IMR-90 (cell line): ENCODE data around the gene IRS2. TPM values are rescaled to one million over a fixed set of nuclear protein-coding genes. Genes with fewer than 3 reads are reported as not detected.

Experiments used
- ATAC-seq: fragments of 200-7000 bp; cut with Tn5 transposase; 2 replicates; pipeline ENCODE4 v1.9.1; 2020; ENCODE audit warnings: low read depth, mild to moderate bottlenecking, moderate library complexity
- BruUV-seq: library from RNA; stranded (reverse); fragments of 400-500 nt; replicated peaks from 2 replicates; lab custom pipeline; 2021; lab: Mats Ljungman, UMichigan
- CTCF ChIA-PET: fragments of 300-600 bp; formaldehyde crosslinking; extraction: SDS; loops from one replicate; lab custom pipeline; 2021; ENCODE audit warnings: antibody characterized with exemption; lab: Yijun Ruan, JAX
- POLR2A ChIA-PET: fragments of 300-600 bp; sonication (Branson Sonifier 250); formaldehyde crosslinking; loops from one replicate; lab custom pipeline; 2022; ENCODE audit warnings: antibody characterized with exemption; ENCODE audit not compliant: unreplicated experiment; lab: Charles Lee
- DNase-seq: peaks from one replicate; pipeline ENCODE4 v3.0.0; 2013
- H2AFZ ChIP-seq: replicated peaks from 2 replicates; pipeline ENCODE3; 2013; ENCODE audit warnings: low read length, mild to moderate bottlenecking; ENCODE audit not compliant: poor library complexity
- H2AK5ac ChIP-seq: 2 replicates; pipeline ENCODE4 v1.6.1; 2013; ENCODE audit warnings: low read depth, low read length, inconsistent platforms
- H2AK9ac ChIP-seq: replicated peaks from 2 replicates; pipeline ENCODE3; 2013; ENCODE audit warnings: mild to moderate bottlenecking, low read depth, low read length, moderate library complexity; ENCODE audit not compliant: poor library complexity
- H2BK120ac ChIP-seq: 2 replicates; pipeline ENCODE4 v1.6.1; 2013; ENCODE audit warnings: low read depth, low read length, inconsistent platforms
- H2BK15ac ChIP-seq: 3 replicates; pipeline ENCODE4 v1.6.1; 2013; ENCODE audit warnings: low read depth, low read length, inconsistent platforms
- H2BK20ac ChIP-seq: 2 replicates; pipeline ENCODE4 v1.6.1; 2013; ENCODE audit warnings: low read depth, mild to moderate bottlenecking, inconsistent platforms, low read length, moderate library complexity
- H2BK5ac ChIP-seq: 2 replicates; pipeline ENCODE4 v1.6.1; 2013; ENCODE audit warnings: mild to moderate bottlenecking, low read depth, low read length, inconsistent platforms; ENCODE audit not compliant: poor library complexity, severe bottlenecking
- H3K14ac ChIP-seq: replicated peaks from 2 replicates; pipeline ENCODE4 v1.6.1; 2013; ENCODE audit warnings: low read depth, low read length, inconsistent platforms
- H3K18ac ChIP-seq: 2 replicates; pipeline ENCODE4 v1.6.1; 2013; ENCODE audit warnings: low read depth, low read length, control low read depth
- H3K23ac ChIP-seq: 2 replicates; pipeline ENCODE4 v1.6.1; 2013; ENCODE audit warnings: low read depth, low read length, inconsistent platforms
- H3K27ac ChIP-seq: 2 replicates; pipeline ENCODE4 v1.5.1; 2013; ENCODE audit warnings: mild to moderate bottlenecking, control low read depth, low read length; ENCODE audit not compliant: insufficient read depth
- H3K27me3 ChIP-seq: 2 replicates; pipeline ENCODE4 v1.6.1; 2013; ENCODE audit warnings: low read length; ENCODE audit not compliant: control insufficient read depth, insufficient read depth
- H3K36me3 ChIP-seq: 2 replicates; pipeline ENCODE4 v1.6.1; 2013; ENCODE audit warnings: low read length, mixed read lengths; ENCODE audit not compliant: control insufficient read depth, insufficient read depth
- H3K4ac ChIP-seq: 2 replicates; pipeline ENCODE4 v1.6.1; 2013; ENCODE audit warnings: low read depth, low read length, inconsistent platforms
- H3K4me1 ChIP-seq: 2 replicates; pipeline ENCODE4 v1.6.1; 2013; ENCODE audit warnings: low read length, mixed read lengths; ENCODE audit not compliant: control insufficient read depth, insufficient read depth
- H3K4me2 ChIP-seq: 2 replicates; pipeline ENCODE4 v1.6.1; 2013; ENCODE audit warnings: low read depth, mild to moderate bottlenecking, control low read depth, low read length, moderate library complexity
- H3K4me3 ChIP-seq: 2 replicates; pipeline ENCODE4 v1.5.1; 2013; ENCODE audit warnings: low read depth, mild to moderate bottlenecking, control low read depth, low read length, moderate library complexity; ENCODE audit not compliant: insufficient read depth
- H3K56ac ChIP-seq: 2 replicates; pipeline ENCODE4 v1.6.1; 2013; ENCODE audit warnings: low read length, inconsistent platforms; ENCODE audit not compliant: insufficient read depth; ENCODE audit errors: extremely low read depth
- H3K79me1 ChIP-seq, 2 experiments: 2 replicates each; pipeline ENCODE4 v1.6.1; 2013; ENCODE audit warnings: low read length in 2 of 2, inconsistent platforms in 1 of 2, low read depth in 1 of 2
- H3K9ac ChIP-seq: 2 replicates; pipeline ENCODE4 v1.6.1; 2013; ENCODE audit warnings: low read depth, low read length, control low read depth
- H3K9me1 ChIP-seq: 2 replicates; pipeline ENCODE4 v1.6.1; 2013; ENCODE audit warnings: low read length, inconsistent platforms; ENCODE audit not compliant: insufficient read depth
- H3K9me3 ChIP-seq: 2 replicates; pipeline ENCODE4 v1.6.1; 2013; ENCODE audit warnings: low read length; ENCODE audit not compliant: control insufficient read depth, insufficient read depth
- H4K20me1 ChIP-seq: 2 replicates; pipeline ENCODE4 v1.6.1; 2013; ENCODE audit warnings: low read length, inconsistent platforms; ENCODE audit not compliant: insufficient read depth
- H4K5ac ChIP-seq: 2 replicates; pipeline ENCODE4 v1.6.1; 2013; ENCODE audit warnings: mild to moderate bottlenecking, low read depth, low read length, control low read depth
- H4K8ac ChIP-seq, 2 experiments: 2 replicates each; pipeline ENCODE4 v1.6.1; 2013; ENCODE audit warnings: low read depth in 2 of 2, low read length in 2 of 2, control low read depth in 1 of 2, inconsistent platforms in 1 of 2
- H4K91ac ChIP-seq: 2 replicates; pipeline ENCODE4 v1.6.1; 2013; ENCODE audit warnings: low read depth, low read length, inconsistent platforms; ENCODE audit not compliant: insufficient read depth
- CEBPB ChIP-seq: IDR thresholded peaks from 2 replicates; pipeline ENCODE4 v1.6.1; 2012; ENCODE audit warnings: low read depth, low read length, improper control_type of control experiment
- POLR2A ChIP-seq: IDR thresholded peaks from 2 replicates; pipeline ENCODE4 v1.6.1; 2012; ENCODE audit warnings: mild to moderate bottlenecking, low read depth, low read length
- WGBS, 2 experiments: methylation state at CpG; one replicate each; pipeline versions ENCODE4 v1.1.5 to v1.1.7; 2013; ENCODE audit warnings: missing lambda C conversion rate in 2 of 2; ENCODE audit not compliant: insufficient read length in 1 of 2; ENCODE audit errors: extremely low coverage in 2 of 2; 5-methylcytosine and 5-hydroxymethylcytosine counted together
- dilution Hi-C: fragments of 300-500 bp; cut with HindIII; formaldehyde crosslinking; loops from one replicate; pipeline ENCODE4 v1.14.3; 2018; ENCODE audit warnings: low sequenced_read_pairs; ENCODE audit not compliant: unreplicated experiment
- in situ Hi-C: fragments of 300-500 bp; cut with MboI; formaldehyde crosslinking; loops from 3 replicates; pipeline ENCODE4 v1.14.3; 2019; ENCODE audit warnings: low sequenced_read_pairs, inconsistent platforms, mixed read lengths
- intact Hi-C: fragments of 100-400 bp; cut with micrococcal nuclease; formaldehyde crosslinking; loops from 2 replicates; pipeline ENCODE4 v1.10.0; 2022
- polyA plus RNA-seq, 3 experiments: library from polyadenylated mRNA; depleted of rRNA; stranded (reverse); fragments of >200 nt; gene quantifications; 2 replicates each; pipeline ENCODE4 v1.2.3, GENCODE V29; 2012; ENCODE audit warnings: low replicate concordance in 1 of 3
- total RNA-seq: library from RNA; depleted of rRNA; stranded (reverse); fragments of >200 nt; gene quantifications from 2 replicates; pipeline ENCODE4 v1.2.3, GENCODE V29; 2012

IRS2 gene
- total and polyA plus RNA-seq, 2 of the 4 experiments (the other 2 are of a cell fraction), result 0.36 to 1.4 TPM

DNA sequence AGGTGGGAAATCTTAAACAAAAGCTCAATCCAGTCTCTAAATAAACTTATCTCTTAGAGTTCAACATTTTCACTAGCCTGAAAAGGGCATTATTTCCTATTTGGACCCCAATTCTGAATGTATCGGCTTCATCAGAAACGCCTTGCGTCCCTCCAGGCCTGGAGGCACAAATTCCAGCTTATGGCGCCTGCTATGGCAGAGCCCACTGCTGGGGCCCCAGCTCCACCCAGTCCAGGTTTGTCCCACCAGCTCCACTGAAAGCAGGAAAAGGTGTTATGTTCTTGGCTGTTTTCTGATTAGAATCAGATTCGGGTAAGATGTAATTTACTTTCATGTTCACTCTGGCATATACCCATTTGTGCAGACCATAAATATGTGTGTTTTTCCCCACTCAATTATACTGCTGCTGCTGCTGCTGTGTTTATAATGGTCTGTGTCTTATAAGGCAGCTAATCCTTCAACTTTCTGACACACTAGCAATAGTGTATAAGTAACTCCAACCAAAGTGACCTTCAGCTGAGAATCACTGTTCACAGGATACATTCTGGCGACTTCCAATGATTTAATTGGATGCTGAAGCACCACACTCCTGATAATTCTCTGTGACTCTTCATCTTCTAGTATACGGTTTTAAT, 6.4 kb downstream of the IRS2 start (continued):
- no peak for TF ChIP-seq POLR2A

DNA sequence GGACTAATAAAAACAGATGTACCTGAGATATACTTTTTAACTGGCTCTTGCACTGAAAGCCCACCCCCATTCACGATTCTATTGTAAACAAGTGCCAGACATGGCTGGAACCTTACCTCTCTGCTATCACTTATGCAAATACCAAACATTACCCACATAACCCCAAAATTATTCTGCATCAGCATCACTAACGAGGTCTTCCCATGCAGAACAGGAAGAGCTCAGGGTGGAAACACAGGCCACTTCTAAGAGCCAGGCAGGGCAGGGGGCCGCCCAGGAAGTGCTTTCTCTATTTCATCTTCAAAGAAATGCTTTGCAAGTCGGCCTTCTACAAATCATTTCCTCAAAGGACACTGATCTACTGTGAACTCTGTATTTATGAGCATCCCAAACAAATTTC, 7.3 kb downstream of the IRS2 start:
- H3K4me3 ChIP-seq, result no peak overlapping the region
- no peak overlapping the region for H3K18ac ChIP-seq
- no peak overlapping the region for H3K23ac ChIP-seq
- H4K20me1 ChIP-seq, result peaks cover 46% of the 10 kb centered on the region
- no peak for TF ChIP-seq CEBPB
- TF ChIP-seq POLR2A, result no peak
- POLR2A ChIA-PET, result no interaction called here
- no peak overlapping the region for H2BK120ac ChIP-seq
- no peak overlapping the region for H3K27ac ChIP-seq
- no peak overlapping the region for H4K91ac ChIP-seq
- no peak overlapping the region for H2BK15ac ChIP-seq
- peaks cover 3% of the 10 kb centered on the region; the same call in 1 of the 2 replicates for H3K9me1 ChIP-seq
- no peak overlapping the region for H2BK20ac ChIP-seq
- DNase-seq (no peak), ATAC-seq (no peak)
- CTCF ChIA-PET, result interaction anchor here (1.2 kb wide), 1 partner anchor 818 kb away, joined by 4 read pairs; no protein-coding TSS in a partner anchor
- BruUV-seq, result no TSS peak
- no peaks in the 10 kb centered on the region for H3K27me3 ChIP-seq
- no peak overlapping the region for H2AK9ac ChIP-seq
- H3K14ac ChIP-seq, result no peak overlapping the region
- no peak overlapping the region for H3K9ac ChIP-seq
- no peak overlapping the region for H4K5ac ChIP-seq
- peaks cover 16% of the 10 kb centered on the region for H3K4me1 ChIP-seq
- H3K9me3 ChIP-seq, result no peaks in the 10 kb centered on the region
- no CpG with 5 or more reads among the region's 4 CpGs for WGBS, 2 experiments
- no peak overlapping the region for H3K4me2 ChIP-seq
- H3K4ac ChIP-seq, result no peak overlapping the region
- intact Hi-C loops, result no loop called here
- no peak overlapping the region for H2AK5ac ChIP-seq
- H3K79me1 ChIP-seq, result peaks cover 26 to 39% of the 10 kb centered on the region in 2 experiments
- H3K56ac ChIP-seq, result no peak overlapping the region
- in situ Hi-C loops, result loop anchor here (10.0 kb wide), 1 partner anchor 814 kb away; no protein-coding TSS in a partner anchor
- dilution Hi-C loops, result loop anchor here (25.0 kb wide), 1 partner anchor 333 kb away; no protein-coding TSS in a partner anchor
- no peak overlapping the region for H2BK5ac ChIP-seq
- peaks cover 28% of the 10 kb centered on the region for H3K36me3 ChIP-seq
- H4K8ac ChIP-seq, result no peak overlapping the region
- H2AFZ ChIP-seq, result no peak overlapping the region
